22Rv1 (cell line): ENCODE data around the gene OSBPL3.

Experiments
- H3K27ac ChIP-seq: fragments of 450-650 bp; 2 replicates; pipeline ENCODE4 v1.5.1; 2017
- ZFX ChIP-seq: fragments of 450-650 bp; IDR thresholded peaks from 2 replicates; pipeline ENCODE4 v1.6.1; 2017; ENCODE audit warnings: antibody characterized with exemption, borderline replicate concordance
- TF ChIP-seq, protein P1 (sequence below): fragments of 450-650 bp; IDR thresholded peaks from 2 replicates; pipeline ENCODE4 v1.5.1; 2017; ENCODE audit warnings: mild to moderate bottlenecking

The OSBPL3 gene

DNA sequence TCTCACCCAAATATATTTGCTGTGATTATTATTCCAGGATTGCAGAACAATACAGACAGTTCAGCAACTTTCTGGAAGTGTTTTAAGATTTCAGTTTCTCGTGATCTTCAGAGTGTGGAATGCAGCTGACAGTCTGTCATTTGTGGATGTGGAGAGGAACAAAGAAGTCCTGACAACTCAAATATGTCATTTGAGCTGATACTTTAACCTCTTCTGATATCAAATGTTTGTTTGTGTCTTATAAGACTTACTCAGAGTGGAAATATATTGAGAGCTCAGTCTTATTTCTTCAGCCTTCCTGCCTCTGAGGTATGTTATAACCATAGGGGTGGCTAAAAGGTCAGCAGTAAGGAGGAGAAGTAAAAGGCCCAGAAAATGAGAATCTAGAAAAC, 96.4 kb downstream of the OSBPL3 start:
- TF ChIP-seq, protein P1, sequence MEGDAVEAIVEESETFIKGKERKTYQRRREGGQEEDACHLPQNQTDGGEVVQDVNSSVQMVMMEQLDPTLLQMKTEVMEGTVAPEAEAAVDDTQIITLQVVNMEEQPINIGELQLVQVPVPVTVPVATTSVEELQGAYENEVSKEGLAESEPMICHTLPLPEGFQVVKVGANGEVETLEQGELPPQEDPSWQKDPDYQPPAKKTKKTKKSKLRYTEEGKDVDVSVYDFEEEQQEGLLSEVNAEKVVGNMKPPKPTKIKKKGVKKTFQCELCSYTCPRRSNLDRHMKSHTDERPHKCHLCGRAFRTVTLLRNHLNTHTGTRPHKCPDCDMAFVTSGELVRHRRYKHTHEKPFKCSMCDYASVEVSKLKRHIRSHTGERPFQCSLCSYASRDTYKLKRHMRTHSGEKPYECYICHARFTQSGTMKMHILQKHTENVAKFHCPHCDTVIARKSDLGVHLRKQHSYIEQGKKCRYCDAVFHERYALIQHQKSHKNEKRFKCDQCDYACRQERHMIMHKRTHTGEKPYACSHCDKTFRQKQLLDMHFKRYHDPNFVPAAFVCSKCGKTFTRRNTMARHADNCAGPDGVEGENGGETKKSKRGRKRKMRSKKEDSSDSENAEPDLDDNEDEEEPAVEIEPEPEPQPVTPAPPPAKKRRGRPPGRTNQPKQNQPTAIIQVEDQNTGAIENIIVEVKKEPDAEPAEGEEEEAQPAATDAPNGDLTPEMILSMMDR, result no peak
- TF ChIP-seq ZFX, result no peak
- H3K27ac ChIP-seq, result no peak overlapping the region

DNA sequence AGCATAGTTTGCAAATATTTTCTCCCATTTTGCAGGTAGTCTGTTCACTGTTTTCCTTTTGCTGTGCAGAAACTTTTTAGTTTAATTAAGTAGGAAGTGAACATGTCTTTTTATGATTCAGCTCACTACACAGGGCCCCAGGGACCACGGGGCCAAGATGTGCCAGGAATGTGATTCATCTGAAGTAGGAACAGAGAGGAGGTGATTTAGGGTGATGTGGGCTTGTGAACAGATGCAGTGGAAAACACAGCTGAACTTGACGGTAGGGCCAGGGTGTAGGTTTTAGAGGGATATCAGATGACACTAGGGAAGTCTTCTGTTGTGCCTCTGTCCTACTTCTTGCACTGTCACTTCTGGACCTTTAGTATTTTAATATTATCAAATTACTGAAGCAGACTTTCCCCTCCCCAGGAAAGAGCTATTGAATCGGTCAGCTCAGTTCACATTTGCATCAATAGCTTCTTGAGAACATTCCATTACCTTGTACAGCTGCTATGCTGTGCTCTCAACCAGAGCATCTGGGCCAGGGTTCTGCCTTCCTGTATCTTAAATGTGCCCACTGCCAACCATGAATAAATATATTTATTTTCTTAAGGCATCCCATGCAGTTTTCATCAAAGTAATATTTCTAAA, 96.9 kb downstream of the OSBPL3 start:
- TF ChIP-seq ZFX, result no peak
- TF ChIP-seq, protein P1, result no peak
- H3K27ac ChIP-seq, result no peak overlapping the region

DNA sequence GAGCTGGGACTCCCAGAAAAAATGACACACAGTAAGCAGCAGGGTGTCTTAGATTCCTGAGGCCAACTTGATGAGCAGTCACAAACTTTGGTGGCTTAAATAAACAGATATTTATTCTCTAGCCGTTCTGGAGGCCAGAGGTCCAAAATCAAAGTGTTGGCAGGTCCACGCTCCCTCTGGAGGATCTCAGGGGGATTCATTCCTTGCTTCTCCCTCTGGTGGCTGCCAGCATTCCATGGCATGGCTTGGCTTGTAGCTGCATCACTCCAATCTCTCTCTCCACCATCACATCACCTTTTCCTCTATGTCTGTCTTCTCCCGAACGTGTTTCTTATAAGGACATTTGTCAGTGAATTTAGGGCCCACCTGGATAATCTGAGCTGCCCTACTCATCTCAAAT, 98.4 kb downstream of the OSBPL3 start:
- H3K27ac ChIP-seq, result no peak overlapping the region
- no peak for TF ChIP-seq ZFX
- TF ChIP-seq, protein P1, result no peak; the same call in 1 of the 2 replicates

DNA sequence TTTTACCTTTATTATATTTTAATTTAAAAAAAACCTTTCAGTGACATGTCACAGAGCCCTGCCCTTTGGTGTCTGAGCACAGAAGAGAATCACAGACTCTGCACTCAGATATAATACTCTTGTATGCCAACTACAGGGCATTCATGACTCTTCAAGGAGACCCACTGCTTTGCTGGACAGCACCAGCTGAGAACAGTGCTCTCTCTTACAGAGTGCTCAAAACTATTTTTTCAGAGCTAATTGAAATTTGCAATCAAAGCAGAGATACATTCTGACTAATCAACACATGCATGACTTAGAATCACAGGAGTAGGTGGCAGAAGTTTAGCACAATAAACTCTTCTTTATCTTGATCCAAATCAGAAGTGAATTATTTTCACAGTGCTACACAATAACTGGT, 99.1 kb downstream of the OSBPL3 start:
- H3K27ac ChIP-seq, result no peak overlapping the region
- TF ChIP-seq ZFX, result no peak
- TF ChIP-seq, protein P1, result no peak

DNA sequence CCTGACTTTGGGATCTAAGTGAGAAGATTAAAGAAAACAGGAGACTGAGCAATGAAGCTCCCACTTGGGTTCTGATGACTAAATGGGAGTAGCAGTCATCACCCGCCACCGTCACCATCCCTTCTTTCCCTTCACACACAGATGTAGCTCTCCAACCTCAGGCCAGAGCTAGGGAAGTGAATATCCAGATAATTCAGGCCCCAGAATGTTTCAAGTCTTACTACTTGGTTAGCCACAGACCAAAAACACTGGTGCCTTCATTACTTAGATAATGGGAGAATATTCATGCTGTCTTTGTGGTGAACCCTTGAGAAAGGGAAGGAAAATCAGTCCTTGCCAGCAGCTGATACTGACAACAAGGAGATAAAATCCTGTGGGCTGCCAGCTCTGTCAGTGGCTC, 100.7 kb downstream of the OSBPL3 start:
- TF ChIP-seq ZFX, result no peak
- TF ChIP-seq, protein P1, result no peak
- H3K27ac ChIP-seq, result no peak overlapping the region

DNA sequence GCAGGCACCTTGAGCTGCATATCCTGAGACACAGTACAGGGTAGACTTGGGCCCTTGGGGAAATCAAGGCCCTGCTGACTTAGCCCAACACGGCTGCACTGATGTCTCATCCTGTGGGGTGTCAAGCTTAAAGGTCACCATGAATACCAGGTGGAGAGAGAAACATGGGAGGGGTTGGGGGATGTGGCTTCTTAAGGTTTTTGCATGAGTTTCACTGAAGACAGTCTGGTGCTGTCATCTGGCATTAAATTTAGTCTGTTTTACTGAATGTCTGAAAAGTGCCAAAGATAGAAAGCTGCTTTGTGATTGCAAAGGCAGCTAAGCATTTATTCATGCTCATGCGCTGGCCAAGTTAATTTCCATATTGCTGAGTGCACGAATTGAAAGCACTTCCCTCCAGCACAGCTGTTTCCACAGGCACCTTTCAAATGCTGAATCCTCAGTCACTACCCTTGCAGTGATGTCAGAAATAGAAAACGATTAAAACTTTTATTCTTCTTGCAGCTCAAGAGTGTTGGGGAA, 102.1 kb downstream of the OSBPL3 start:
- no peak for TF ChIP-seq ZFX
- TF ChIP-seq, protein P1, result no peak
- no peak overlapping the region for H3K27ac ChIP-seq

DNA sequence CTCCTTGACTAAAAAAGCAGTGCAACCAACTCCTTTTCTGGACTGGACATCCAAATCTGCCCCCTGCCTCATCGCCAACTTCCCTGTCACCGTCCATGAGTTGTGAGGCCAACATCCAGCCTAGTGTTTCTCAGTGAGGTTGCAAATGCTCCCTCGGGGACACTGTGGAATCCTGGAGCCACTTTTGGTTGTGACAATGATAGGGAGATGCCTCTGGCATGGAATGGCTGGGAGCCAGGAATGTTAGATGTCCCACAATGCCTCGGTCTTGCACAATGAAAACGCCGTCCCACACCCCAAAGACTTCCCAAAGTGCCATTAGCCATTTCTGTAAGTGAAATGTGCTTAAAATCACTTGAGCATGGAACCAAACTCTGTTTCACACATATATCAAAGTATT, 105.2 kb downstream of the OSBPL3 start:
- no peak overlapping the region for H3K27ac ChIP-seq
- TF ChIP-seq, protein P1, result no peak
- no peak for TF ChIP-seq ZFX
